NCI-H2029 (cell line): Measurements from ENCODE around the gene SPECC1L.
A peak's percentile ranks its signal among the peaks of the same experiment; 100 is the strongest.
"Not testable (repeated sequence)": the region's sequence is repeated elsewhere in the genome, so short reads cannot be mapped to it uniquely, and the experiment has no call there.

Experiments
- DNase-seq: peaks from one replicate; lab custom pipeline; 2025; lab: John Stamatoyannopoulos, UW

The SPECC1L gene

GRCh38 chr22:24287801-24288200, 17.2 kb downstream of the SPECC1L start:
- not testable (repeated sequence) for DNase-seq

- DNase-seq = no peak
These were observed 18.5 kb downstream of the SPECC1L start for GRCh38 chr22:24289114-24289513.

GRCh38 chr22:24289741-24290163, 19.1 kb downstream of the SPECC1L start:
- DNase-seq = no peak

GRCh38 chr22:24290459-24290858, 19.8 kb downstream of the SPECC1L start:
- no peak for DNase-seq

GRCh38 chr22:24291515-24292201, 21.0 kb downstream of the SPECC1L start:
- no peak for DNase-seq

- not testable (repeated sequence) for DNase-seq
These were observed 21.7 kb downstream of the SPECC1L start for GRCh38 chr22:24292202-24292830.

GRCh38 chr22:24294913-24295312, 24.3 kb downstream of the SPECC1L start:
- DNase-seq = not testable (repeated sequence)

- DNase-seq = not testable (repeated sequence)
These were observed 28.0 kb downstream of the SPECC1L start for GRCh38 chr22:24298497-24299155.

- DNase-seq = not testable (repeated sequence)
These were observed 29.9 kb downstream of the SPECC1L start for GRCh38 chr22:24300522-24300921.

GRCh38 chr22:24302591-24302990, 32.0 kb downstream of the SPECC1L start:
- peak; percentile 72 for DNase-seq

GRCh38 chr22:24303007-24303406, 32.4 kb downstream of the SPECC1L start:
- peak; percentile 81 for DNase-seq

GRCh38 chr22:24304062-24304675, 33.5 kb downstream of the SPECC1L start:
- peak; percentile 66 for DNase-seq

GRCh38 chr22:24305260-24305692, 34.6 kb downstream of the SPECC1L start:
- DNase-seq = no peak

- no peak for DNase-seq
These were observed 40.3 kb downstream of the SPECC1L start for GRCh38 chr22:24310969-24311368.

- peak; percentile 52 for DNase-seq
These were observed 44.8 kb downstream of the SPECC1L start for GRCh38 chr22:24315367-24315966.

GRCh38 chr22:24316264-24316663, 45.6 kb downstream of the SPECC1L start:
- DNase-seq = not testable (repeated sequence)

GRCh38 chr22:24317511-24317910, 46.9 kb downstream of the SPECC1L start:
- not testable (repeated sequence) for DNase-seq

GRCh38 chr22:24319451-24319850, 48.8 kb downstream of the SPECC1L start:
- no peak for DNase-seq

- no peak for DNase-seq
These were observed 51.4 kb downstream of the SPECC1L start for GRCh38 chr22:24321999-24322398.

GRCh38 chr22:24322522-24322921, 51.9 kb downstream of the SPECC1L start:
- DNase-seq = no peak

- DNase-seq = no peak
These were observed 52.6 kb downstream of the SPECC1L start for GRCh38 chr22:24323233-24323632.

GRCh38 chr22:24323695-24324094, 53.1 kb downstream of the SPECC1L start:
- DNase-seq = no peak
